A549 treated with GW870086 at 1 μM for 4 hours (cell line): Measurements from ENCODE around the gene XAGE1B. TPM values are rescaled to one million over a fixed set of nuclear protein-coding genes. Genes with fewer than 3 reads are reported as not detected.

Experiments
- total RNA-seq: library from RNA; stranded (reverse); fragments of 200-300 nt; extraction: Qiagen RNA extraction; gene quantifications from 5 replicates; pipeline ENCODE4 v1.2.3, GENCODE V29; 2022; ENCODE audit warnings: low read depth

Gene XAGE1B, protein sequence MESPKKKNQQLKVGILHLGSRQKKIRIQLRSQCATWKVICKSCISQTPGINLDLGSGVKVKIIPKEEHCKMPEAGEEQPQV
- 200 to 258 TPM (median 231 TPM) in 5 replicates for total RNA-seq

GRCh38 chrX:52516987-52517325, at the start of gene XAGE1B:
XAGE1B (minus strand) TSS chrX:52517063; CDS start chrX:52515527, 1,536 bp downstream.

GRCh38 chrX:52495545-52496418, 21.1 kb downstream of the XAGE1B start, which contains the start of gene XAGE1A:
XAGE1A (plus strand) TSS chrX:52495808; CDS start chrX:52497362, 1,554 bp downstream.

Other genes starting within 250 kb of the XAGE1B start
- gene XAGE2, start 148.0 kb downstream of the XAGE1B start, total RNA-seq = not detected in 5 replicates
- 13.4 to 38.8 TPM (median 19.6 TPM) in 3 of 5 replicates, not detected in the others for gene XAGE1A, start 21.3 kb downstream of the XAGE1B start, total RNA-seq
- gene SSX7, start 137.8 kb upstream of the XAGE1B start, total RNA-seq = not detected in 5 replicates
- not detected in 5 replicates for gene SSX2, start 190.1 kb upstream of the XAGE1B start, total RNA-seq
- gene SSX2B, start 234.2 kb upstream of the XAGE1B start, total RNA-seq = not detected in 5 replicates